Stimulated activated CD4-positive, alpha-beta T cell treated with anti-CD3 and anti-CD28 coated beads, Interleukin-15, amount 100 ng/mL, for 48 hours (primary cell): ENCODE measurements around the gene RTL1.

Experiments used
- DNase-seq, 2 donors: peaks; one replicate each; pipeline ENCODE4 v3.0.0-alpha.2; 2020; ENCODE audit warnings: low read depth in 2 of 2

Gene RTL1

DNA sequence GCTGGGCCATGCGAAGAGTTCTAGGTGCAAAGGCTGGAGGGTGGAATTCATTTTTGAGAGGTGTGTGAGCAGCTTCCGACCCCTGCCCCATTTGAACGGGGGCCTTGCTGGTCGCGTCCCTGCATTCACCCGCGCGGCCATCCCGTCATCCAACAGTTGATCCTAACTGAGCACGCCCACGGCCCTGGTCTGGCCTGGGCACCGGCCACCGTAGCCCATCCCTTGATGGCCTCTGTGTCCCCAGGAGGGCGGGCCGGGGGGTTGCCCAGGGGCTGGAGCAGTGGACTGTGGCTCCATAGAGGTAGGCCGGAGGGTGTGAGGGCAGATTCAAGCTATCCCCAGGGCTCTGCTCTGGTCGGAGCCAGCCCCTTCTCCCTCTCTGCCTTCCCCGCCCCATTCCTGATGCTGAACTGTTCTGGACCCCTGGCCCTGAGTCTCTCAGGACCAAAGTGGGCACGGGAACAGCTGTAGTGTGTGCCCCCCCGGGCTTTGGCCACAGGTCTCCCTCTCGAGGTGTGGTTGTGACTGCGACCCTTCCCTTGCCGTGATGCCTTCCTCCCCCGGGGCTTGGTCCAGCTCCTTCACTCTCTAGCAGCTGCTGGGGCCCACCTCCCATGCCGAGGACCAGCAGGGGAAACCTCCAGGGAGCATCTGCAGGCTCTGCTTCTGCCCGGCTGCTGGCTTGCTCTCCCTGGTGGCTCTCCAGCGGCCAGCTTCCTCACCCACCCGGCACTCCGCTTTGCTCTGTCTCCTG lies 68.6 kb downstream of the RTL1 start:
- no peak for DNase-seq

DNA sequence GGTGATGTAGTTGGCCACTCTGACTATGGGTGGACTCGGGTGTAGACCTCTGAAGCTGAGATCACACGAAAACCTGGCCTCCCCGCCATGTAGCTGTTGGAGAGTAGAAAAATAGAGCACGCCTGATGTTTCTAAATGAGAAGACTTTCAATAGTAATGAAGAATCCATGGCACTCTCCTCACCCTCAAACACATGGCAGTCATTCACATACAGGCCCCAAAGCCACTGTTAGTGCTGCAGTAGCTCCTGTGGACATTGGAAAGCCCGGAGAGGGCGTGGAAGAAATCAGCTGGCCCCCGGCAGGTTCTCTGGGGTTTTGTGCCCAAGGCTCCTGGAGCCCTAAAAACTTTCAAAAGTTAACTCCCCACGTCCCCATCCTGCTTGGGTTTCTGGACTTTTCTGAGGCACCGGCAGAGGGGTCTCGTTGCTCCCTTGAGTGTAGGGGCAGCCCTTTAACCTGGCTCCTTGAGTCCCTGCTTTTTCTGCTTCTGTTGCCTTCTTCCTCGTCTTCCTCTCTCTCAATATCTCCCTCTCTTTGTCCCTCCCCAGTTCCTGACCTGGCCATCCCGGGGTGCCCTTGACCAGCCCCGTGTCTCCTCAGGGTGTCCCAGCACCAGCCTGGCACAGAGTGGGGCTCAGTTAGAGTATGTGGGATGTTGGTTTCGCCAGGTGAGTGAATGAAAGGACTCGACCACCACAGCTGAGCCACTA lies 69.3 kb downstream of the RTL1 start:
- DNase-seq: no peak

DNA sequence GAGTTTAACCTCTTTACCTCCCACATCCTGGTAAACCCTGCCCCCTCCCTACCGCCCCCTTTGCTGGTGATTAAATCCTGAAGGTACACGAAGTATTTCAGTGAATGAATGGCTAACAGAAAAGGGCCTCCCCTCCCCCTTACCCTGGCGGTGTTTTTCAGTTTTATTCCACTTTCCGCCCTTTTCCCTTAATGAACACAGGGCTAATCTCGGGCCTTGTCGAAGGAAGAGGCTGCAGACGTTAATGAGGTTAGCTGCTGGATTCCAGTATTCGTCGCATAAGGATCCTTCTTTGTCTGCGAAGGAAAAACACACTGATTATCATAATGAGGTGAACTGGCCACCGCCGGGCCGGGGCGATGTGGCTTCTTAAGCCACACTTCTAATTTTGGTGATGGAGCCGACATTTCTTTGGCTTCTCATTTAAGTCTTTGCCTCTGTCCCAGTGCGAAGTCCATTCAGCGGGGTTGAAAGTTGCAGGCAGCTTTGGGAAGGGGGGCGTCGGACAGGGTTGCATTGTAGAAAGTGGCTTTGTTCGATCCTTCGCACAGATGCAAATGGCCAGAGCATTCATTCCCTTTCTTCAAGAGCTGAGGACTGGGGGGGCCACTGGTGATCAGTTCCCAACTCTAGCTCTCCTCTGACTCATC lies 71.1 kb downstream of the RTL1 start:
- DNase-seq: no peak

DNA sequence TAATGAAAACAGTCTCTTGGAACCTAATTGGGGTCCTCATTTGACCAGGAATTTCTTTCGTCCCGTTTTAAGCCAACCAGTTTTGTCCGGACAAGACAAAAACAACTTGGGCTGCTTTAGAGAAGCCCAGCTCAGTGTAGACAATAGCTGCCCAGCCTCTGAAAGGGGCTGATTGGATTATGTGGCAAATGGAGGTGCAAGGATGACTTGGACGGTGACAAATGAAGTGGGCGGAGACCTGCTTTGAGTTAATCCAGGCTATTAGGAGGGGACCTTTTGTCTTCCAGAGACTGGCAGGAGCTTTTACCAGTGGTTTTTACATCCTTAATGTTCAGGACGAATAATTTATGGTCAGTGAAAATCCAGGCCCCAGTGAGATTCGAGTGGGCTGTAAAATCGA lies 72.8 kb downstream of the RTL1 start:
- no peak for DNase-seq
